GM19467 (cell line): ENCODE results near the gene CLIC4.
"Not testable (repeated sequence)": the region's sequence is repeated elsewhere in the genome, so short reads cannot be mapped to it uniquely, and the experiment has no call there.

Source experiments
- ATAC-seq: cut with Tn5 transposase; IDR thresholded peaks from one replicate; pipeline ENCODE4 v1.9.1; 2021; ENCODE audit warnings: mild to moderate bottlenecking, moderate library complexity; ENCODE audit not compliant: unreplicated experiment

Gene CLIC4

DNA sequence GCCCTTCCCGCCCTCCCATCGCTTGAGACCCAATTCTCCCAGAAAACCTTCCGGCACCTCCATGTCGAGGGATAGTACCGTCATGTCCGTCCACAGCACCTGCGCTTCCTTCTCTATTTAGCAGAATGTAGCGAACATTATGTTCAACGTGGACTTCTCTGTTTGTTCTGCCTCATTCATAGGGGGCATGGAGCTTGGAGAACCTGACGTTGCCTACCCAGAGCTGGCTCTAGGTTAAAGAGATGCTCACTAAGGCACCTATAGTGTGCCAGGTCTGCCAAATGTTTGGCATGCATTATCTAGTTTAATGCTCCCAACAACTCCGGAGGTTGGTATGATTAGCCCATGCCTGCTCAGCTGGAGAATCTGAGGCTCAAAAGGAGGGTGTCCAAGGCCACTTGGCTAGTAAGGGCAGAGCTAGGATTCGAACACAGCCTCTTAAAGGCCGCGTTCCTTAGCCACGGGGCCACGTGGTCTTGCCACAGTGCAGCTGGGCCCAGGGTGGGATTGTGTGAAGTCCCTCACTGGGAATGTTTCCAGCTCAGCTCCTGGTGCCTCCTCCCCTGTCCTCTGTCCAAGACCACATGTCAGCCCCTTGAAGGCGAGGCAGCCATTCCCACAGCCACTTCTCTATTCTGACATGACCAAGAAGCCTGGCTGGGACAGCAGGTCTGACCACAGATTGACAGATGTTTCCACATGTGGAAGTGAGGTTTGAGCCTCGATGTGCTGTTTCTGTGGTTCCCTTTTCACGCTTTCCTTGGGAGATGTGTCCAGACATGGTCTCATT is 127.0 kb downstream of the CLIC4 start:
- no peak for ATAC-seq

DNA sequence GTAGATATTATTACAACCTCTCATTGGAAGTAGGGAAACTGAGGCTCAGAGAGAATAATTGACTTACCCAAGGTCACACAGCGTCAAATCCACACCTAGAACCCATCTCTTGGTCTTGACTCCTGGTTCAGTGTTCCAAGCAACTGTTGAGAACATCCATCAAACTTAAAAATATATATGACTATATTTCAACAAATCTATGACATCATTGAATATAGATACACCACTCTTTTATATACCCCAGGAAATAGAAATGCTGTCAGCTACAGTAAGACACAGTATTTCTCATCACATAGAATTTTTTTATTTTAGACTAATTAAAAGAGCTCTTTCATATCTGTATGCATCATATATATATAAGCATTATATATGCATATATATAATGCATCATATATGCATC is 127.9 kb downstream of the CLIC4 start:
- no peak for ATAC-seq

DNA sequence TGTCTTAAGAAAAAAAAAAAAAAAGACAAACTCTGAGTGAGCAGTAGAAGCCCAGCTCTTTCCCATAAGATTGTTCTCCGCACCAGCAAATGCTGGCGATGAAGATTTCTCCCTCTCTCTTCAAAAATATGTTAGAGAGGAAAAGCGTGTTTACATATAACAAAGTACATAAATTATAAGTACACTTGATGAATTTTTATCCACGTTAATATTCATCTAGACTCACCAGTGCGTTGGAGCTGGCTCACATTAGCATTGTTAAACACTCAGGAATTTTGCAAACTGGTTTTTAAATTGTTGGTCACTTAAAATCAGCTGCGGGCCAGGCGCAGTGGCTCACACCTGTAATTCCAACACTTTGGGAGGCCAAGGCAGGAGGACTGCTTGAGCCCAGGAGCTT is 128.8 kb downstream of the CLIC4 start:
- no peak for ATAC-seq

DNA sequence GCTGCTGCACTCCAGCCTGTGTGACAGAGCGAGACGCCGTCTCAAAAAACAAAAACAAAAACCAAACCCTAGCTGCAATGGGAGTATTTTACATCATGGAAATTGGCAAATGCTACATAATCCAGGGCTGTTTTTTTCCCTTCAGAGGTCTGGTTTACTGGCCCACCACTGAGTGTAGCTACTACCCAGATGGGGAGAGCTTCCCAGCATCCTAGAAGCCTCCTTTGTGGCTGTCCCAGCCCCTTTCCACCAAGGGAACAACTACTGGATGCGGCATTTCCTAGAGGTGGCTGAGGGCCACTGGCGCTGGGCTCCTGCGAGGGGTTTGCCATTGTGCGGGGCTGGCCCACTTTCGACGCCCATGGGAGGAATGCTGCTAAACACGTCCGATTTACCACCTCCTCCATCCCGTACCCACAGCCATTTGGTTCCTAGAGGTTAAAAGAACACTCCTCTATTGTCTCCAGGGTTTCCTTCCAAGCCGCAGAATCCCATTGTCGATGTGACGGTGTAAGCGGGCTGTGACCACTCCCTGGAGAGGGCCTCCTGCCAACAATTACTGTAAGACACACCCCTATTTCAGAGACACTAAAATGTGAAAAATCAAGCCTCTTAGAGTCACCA is 129.5 kb downstream of the CLIC4 start:
- ATAC-seq = no peak

DNA sequence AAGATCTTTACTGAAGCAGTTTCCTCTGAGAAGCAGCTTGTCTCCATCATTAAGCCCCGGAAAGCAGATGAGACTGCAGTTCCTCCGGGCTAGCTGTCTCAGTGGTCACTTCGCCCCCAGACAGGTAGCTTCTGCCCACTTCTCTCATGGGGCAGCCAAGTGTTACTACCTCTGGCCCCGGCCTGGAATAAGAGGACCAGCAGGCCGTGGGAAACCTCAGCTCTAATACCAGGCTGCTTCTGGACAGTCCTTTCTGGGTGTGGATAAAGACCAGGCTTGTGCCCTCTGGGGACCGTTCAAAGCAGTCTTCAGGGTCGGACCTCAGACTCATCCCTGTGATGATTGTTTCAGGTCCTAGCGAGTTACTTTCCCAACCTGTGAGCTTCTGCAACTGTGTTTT is 130.0 kb downstream of the CLIC4 start:
- no peak for ATAC-seq

DNA sequence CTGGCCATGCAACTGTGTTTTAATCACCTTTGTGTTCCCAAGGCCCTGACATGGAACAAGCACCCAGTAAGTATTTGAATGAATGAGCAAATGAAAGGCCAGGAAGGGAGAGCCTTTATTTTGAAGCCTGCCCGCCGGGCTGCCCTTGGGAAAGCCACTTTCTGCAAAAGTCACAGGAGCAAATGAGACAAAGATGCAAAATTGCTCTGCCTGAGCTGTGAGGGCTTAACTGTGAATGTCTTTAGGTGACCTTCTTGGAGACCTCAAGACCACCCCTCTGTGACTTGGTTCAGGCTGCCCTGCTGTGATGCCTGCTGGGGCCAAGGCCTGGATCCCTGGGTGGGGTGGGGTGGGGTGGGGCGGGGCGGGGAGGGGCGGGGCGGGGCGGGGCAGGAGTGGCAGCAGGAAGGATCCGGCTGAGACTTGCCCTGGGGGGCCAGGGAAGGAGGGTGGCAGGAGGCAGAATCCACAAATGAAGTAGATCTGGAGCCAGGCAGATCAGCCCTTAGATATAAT is 130.8 kb downstream of the CLIC4 start:
- ATAC-seq = no peak

DNA sequence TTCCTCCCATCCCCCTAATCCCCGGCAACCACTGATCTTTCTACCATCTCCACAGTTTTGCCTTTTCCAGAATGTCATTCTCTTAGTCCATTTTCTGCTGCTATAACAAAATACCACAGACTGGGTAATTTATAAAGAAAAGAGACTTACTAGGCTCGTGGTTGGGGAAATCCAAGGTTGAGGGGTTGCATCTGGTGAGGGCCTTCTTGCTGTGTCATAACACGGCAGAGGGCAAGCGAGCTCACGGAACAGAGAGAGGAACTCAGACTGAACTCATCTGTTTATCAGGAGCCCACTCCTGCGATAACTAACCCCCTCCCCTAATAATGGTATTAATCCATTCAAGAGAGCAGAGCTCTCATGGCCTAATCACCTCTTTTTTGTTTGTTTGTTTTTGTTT is 132.8 kb downstream of the CLIC4 start:
- ATAC-seq = no peak

DNA sequence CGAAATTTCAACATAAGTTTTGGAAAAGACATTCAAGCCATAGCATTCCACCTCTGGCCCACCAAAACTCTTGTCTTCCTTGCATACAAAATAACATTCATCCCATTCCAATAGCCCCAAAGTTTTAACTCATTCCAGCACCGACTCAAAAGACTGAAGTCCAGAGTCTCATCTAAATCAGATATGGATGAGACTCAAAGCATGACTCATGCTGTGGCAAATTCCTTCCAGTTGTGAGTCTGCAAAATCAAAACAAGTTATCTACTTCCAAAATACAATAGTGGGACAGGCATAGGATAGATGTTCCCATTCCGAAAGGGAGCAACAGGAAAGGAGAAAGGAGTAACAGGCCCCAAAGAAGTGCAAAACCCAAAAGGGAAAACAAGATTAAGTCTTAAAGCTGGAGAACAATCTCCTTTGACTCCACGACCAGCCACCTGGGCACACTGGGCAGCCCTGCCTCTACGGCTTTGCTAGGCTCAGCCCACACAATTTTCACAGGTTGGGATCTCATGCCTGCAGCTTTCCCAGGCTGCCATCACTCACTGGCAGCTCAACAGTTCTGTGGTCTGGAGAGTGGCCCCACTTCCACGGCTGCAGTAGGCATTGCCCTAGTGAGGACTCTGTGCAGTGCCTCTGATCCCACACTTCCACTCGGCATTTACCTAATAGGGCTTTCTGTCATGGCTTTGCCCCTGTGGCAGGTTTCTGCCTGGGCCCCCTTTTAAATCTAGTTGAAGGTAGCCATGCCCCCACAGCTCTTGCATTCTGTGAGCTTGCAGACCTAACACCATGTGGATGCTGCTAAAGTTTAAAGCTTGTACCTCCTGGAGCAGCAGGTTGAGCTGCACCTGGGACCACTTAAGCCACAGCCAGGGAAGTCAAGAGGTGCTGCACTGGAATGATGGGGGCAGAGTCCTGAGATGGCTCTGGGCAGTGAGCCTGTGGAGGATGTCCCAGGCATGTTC is 133.8 kb downstream of the CLIC4 start:
- ATAC-seq = no peak

DNA sequence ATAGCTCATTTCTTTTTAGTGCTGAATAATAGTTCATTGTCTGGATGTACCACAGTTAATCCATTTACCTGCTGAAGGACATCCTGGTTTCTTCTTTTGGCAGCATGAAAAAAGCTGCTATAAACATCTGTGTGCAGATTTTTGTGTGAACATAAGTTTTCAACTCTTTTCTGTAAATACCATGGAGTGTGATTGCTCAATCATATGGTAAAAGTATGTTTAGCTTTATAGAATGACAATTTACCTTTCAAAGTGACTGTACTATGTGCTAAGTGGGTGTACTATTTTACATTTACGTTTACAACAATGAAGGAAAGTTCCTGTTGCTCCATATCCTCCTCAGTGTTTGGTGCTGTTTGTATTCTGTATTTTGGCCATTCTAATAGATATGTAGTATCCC is 135.8 kb downstream of the CLIC4 start:
- no peak for ATAC-seq

DNA sequence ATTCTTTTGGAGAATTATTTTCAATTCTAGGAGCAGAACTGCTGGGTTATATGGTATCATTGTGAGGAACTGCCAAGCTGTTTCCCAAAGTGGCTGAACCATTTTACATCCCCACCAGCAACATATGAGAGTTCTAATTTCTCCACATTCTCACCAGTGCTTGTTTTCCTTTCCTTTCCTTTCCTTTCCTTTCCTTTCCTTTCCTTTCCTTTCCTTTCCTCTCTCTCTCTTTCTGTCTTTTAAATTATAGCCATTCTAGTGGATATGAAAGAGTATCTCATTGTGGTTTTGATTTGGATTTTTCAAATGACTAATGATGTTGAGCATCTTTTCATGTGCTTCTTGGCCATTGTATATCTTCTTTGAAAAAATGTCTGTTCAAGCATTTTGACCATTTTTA is 139.5 kb downstream of the CLIC4 start:
- ATAC-seq = no peak

DNA sequence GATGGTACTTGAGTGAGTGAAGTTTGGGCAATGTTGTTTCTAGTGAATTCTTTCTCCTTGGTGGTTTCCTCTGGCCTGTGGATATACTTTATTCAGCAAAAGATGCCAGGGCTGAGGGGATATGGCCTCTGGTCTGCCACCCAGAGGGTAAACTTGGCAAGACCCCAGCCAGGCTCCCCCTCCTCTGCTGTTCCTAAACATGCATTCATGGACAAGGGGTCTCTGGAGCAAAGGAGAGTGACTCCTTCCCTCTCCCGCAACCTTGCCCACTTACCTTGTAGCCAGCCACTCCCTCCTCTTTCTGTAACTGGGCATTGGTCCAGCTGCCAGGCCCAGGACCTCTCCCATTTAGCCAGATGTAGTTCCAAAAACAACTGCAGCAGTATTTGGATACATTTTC is 141.0 kb downstream of the CLIC4 start:
- ATAC-seq = no peak

DNA sequence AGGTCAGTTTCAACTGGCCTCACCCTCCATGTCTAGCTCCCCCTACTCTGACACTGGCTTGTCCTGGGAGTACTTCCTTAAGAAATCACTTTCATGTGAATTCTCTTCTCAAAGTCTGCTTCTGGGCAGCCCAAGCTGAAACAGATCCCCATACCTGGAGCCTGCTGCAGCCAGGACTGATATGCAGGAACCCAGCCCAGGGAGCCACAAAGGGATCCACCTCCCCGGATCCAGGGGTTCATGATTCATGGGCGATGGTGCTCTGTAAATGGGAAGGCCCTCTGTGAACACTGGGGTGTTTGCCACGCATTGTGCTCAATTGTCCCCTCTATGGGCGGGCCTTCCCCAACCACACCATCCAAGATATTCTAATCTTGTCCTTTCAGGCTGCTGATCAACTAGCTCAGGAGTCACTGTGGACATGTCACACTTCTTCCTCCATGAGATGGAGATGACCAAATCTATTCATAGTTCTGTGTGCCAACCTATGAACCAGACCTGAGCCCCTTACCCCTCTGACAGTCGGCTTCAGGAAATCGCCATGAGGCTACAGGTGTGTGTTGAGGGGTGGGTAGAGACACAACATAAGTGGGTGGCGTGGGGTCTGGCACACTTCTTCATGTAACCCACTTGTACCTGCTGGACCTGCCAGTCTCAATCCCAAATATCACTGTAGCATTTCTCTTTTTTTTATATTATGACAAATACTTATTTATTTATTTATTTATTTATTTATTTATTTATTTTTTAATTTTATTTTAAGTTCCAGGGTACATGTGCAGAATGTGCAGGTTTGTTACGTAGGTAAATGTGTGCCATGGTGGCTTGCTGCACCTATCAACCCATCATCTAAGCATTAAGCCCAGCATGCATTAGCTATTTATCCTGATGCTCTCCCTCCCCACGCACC is 143.1 kb downstream of the CLIC4 start:
- ATAC-seq = no peak

DNA sequence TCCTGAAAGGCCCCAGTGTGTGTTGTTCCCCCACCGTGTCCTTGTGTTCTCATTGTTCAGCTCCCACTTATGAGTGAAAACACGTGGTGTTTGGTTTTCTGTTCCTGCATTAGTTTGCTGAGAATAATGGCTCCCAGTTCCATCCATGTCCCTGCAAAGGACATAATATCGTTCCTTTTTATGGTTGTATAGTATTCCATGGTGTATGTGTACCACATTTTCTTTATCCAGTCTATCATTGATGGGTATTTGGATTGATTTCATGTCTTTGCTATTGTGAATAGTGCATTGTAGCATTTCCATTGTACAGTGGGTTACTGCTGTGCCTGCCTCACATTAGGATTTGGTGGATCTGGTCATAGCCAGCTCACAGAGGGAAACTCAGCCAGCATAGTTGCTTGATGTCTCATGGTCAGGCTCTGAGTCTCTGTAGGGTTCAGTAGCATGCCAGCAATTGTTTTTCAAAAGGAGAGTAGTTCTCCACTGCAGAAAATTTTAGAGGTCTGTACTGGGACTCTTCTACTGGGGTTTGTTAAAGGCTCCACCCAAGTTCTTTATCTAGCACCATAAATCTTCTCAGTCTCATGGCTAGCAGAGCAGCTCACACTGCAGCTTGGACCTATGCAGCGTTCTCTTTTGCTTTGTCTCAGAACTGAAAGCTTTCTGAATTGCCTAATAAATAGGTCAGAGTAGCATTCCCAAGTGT is 143.9 kb downstream of the CLIC4 start:
- no peak for ATAC-seq

DNA sequence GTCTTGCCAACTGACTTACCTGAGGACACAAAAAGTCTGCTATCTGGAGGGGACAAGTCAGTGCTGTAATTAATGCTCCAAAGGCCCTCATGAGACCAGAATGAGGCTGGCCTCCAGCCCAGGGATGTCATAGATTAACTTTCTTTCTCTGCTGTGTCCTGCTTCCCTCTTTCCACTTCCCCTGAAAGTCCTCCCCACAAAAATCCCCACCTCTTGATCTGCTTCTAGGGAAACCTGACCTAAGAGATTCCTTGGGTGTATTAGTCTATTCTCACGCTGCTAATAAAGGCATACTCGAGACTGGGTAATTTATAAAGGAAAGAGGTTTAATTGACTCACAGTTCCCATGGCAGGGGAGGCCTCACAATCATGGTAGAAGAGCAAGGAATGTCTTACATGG is 145.6 kb downstream of the CLIC4 start:
- no peak for ATAC-seq

DNA sequence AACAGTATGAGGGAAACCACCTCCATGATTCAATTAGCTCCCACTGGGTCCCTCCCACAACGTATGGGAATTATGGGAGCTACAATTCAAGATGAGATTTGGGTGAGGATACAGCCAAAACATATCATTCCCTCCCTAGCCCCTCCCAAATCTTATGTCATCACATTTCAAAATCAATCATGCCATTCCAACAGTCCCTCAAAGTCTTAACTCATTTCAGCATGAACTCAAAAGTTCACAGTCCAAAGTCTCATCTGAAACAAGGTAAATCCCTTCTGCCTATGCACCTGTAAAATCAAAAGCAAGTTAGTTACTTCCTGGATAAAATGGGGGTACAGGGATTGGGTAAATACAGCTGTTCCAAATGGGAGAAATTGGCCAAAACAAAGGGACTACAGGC is 146.1 kb downstream of the CLIC4 start:
- not testable (repeated sequence) for ATAC-seq

DNA sequence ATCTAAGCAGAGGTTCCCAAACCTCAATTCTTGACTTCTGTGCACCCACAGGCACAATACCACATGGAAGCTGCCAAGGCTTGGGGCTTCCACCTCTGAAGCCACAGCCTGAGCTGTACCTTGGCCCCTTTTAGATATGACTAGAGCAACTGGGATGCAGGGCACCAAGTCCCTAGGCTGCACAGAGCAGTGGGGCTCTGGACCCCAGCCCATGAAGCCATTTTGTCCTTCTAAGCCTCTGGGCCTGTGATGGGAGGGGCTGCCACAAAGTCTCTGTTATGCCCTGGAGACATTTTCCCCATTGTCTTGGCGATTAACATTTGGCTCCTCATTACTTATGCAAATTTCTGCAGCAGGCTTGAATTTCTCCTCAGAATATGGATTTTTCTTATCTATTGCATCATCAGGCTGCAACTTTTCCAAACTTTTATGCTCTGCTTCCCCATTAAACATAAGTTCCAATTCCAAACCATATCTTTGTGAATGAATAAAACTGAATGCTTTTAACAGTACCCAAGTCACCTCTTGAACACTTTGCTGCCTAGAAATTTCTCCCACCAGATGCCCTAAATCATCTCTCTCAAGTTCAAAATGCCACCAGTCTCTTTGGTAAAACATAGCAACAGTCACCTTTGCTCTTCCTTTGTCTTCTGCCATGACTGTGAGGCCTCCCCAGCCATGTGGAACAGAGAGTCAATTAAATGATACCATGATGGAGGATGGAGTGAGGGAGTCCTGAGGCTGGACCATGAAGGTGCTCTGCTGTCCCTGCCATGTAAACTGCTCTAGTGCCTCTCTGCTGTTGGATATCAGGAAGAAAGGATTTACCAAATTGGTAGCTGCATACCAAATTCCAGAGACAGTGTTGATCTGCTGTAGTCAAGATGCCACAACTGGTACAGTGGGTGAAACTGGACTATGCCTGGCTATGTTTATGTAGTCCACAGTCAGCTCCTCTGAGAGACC is 147.2 kb downstream of the CLIC4 start:
- no peak for ATAC-seq

DNA sequence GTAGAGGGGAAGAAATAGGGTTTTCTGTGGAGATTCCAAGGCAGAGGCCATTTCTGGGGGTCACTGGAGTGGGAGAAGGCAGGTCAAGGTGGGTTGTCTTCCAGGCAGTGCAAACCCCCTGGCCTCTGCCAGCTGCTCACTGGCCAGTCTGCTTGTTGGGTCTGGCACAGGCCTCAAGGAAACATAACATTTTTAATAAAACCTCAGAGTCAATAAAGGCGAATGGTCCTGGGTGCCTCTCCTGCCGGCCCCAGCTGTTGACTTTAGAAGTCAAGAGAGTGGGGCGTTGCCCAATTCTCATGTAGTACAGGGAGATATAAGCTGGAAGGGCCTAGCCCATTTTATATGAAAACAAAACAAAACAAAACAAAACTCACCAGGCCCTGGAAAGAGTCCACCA is 148.2 kb downstream of the CLIC4 start:
- no peak for ATAC-seq
